Neural crest cell (in vitro differentiated cells): ENCODE data around the gene NT5E. TPM values are rescaled to one million over a fixed set of nuclear protein-coding genes. Genes with fewer than 3 reads are reported as not detected.

Source experiments
- DNase-seq: peaks from one replicate; pipeline ENCODE4 v3.0.0; 2021; ENCODE audit warnings: low read depth, mixed read lengths, low spot score
- H3K27ac Mint-ChIP-seq: one replicate; pipeline ENCODE4 v1.8.0; 2021; ENCODE audit warnings: mild to moderate bottlenecking, mixed read lengths; ENCODE audit not compliant: unreplicated experiment
- H3K27me3 Mint-ChIP-seq: 2 replicates; pipeline ENCODE4 v1.8.0; 2021; ENCODE audit warnings: low read depth, mild to moderate bottlenecking, mixed read lengths
- H3K36me3 Mint-ChIP-seq: 2 replicates; pipeline ENCODE4 v1.8.0; 2021; ENCODE audit warnings: low read depth, mild to moderate bottlenecking, mixed read lengths
- H3K4me1 Mint-ChIP-seq: 2 replicates; pipeline ENCODE4 v1.8.0; 2021; ENCODE audit warnings: mixed read lengths
- H3K4me3 Mint-ChIP-seq: one replicate; pipeline ENCODE4 v1.8.0; 2021; ENCODE audit warnings: mild to moderate bottlenecking, mixed read lengths
- H3K9me3 Mint-ChIP-seq: 2 replicates; pipeline ENCODE4 v1.8.0; 2021; ENCODE audit warnings: mixed read lengths
- CTCF ChIP-seq: fragments of 200-600 bp; sonication (generic); conservative IDR thresholded peaks from 2 replicates; pipeline ENCODE4 v1.5.0; 2021; ENCODE audit warnings: antibody characterized with exemption, mild to moderate bottlenecking
- total RNA-seq: library from RNA; stranded (reverse); gene quantifications from 2 replicates; pipeline ENCODE4 v1.2.1, GENCODE V29; 2021

NT5E gene
- total RNA-seq, 1 donor from 2014 or later: 0.28 TPM

DNA sequence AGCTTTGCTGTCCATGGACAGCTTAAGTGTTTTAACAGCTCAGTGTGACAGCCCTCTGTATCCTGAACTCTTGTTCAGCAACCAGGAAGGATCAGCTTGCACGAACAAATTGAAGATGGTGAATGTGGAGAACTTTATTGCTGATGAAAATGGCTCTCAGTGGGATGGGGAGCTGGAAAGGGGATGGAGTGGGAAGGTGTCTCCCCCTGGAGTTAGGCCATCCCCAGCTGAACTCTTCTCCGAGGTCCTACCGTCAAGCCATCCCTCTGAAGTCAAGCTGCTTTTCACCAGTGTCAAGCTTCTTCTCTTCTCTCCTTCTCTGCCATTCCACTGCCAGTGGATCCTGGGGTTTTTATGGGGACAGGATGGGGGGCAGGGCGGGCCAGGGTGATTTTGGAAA is 26.6 kb downstream of the NT5E start:
- H3K9me3 Mint-ChIP-seq: peaks cover 3% of the 10 kb centered on the region
- no peak for DNase-seq
- H3K4me3 Mint-ChIP-seq: no peak overlapping the region
- no peaks in the 10 kb centered on the region for H3K36me3 Mint-ChIP-seq
- TF ChIP-seq CTCF: no peak
- no peaks in the 10 kb centered on the region for H3K4me1 Mint-ChIP-seq
- no peak overlapping the region for H3K27ac Mint-ChIP-seq
- H3K27me3 Mint-ChIP-seq: peaks cover 4% of the 10 kb centered on the region

DNA sequence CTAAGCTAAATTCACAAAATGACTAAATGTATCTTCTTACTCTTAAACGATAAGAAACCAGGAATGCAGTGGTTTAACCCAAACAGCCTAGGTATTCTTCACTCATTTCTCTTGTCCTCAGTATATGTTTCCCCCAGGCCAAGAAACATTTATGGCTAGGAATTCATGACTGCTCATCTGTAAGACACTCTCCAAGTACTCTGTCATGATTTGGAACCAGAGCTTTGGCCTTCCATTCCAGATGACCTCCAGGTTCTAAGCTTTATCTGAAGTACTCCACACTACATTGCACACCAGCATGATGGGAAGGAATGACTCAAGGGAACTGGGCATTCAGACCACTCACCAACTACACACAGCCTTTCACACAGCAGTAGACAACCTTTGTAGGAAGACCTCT is 29.3 kb downstream of the NT5E start:
- H3K9me3 Mint-ChIP-seq: peaks cover 3% of the 10 kb centered on the region
- no peak overlapping the region for H3K4me3 Mint-ChIP-seq
- H3K27me3 Mint-ChIP-seq: peaks cover 4% of the 10 kb centered on the region
- H3K36me3 Mint-ChIP-seq: no peaks in the 10 kb centered on the region
- H3K27ac Mint-ChIP-seq: no peak overlapping the region
- H3K4me1 Mint-ChIP-seq: peaks cover 4% of the 10 kb centered on the region
- DNase-seq: no peak
- no peak for TF ChIP-seq CTCF

DNA sequence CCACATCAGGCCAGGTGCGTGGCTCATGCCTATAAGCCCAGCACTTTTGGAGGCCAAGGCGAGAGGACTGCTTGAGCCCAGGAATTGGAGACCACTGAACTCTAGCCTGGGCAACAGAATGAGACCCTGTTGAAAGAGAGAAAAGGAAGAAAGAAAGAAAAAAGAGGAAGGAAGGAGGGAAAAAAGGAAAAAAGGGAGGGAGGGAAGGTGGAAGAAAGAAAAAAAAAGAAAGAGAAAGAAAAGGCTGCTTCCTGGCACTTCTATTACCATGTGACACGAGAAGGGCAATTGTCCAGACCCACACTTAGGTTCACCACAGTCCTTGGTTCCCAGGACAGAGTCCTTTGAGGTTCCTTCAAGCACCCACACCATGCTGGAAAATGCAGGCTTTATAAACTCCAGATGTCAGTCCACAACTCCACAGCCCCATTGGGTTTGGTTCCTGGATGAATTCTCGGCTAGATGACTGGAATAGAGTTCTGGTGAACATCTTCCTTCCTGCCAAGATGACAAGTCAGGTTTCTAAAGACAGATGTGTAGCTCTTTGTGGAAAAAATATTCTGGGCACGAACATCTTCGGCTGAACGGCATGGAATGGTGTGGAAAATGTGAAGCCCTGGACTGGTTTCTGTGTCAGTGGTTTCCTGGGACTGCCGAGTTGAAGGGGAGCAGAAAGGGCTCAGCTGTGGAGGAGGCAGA is 32.5 kb downstream of the NT5E start:
- Mint-ChIP-seq H3K4me3 (no peak overlapping the region), H3K36me3 (no peaks in the 10 kb centered on the region), H3K27me3 (no peaks in the 10 kb centered on the region), H3K27ac (no peak overlapping the region), H3K9me3 (no peaks in the 10 kb centered on the region), H3K4me1 (peaks cover 4% of the 10 kb centered on the region)
- no peak for DNase-seq
- TF ChIP-seq CTCF: no peak

DNA sequence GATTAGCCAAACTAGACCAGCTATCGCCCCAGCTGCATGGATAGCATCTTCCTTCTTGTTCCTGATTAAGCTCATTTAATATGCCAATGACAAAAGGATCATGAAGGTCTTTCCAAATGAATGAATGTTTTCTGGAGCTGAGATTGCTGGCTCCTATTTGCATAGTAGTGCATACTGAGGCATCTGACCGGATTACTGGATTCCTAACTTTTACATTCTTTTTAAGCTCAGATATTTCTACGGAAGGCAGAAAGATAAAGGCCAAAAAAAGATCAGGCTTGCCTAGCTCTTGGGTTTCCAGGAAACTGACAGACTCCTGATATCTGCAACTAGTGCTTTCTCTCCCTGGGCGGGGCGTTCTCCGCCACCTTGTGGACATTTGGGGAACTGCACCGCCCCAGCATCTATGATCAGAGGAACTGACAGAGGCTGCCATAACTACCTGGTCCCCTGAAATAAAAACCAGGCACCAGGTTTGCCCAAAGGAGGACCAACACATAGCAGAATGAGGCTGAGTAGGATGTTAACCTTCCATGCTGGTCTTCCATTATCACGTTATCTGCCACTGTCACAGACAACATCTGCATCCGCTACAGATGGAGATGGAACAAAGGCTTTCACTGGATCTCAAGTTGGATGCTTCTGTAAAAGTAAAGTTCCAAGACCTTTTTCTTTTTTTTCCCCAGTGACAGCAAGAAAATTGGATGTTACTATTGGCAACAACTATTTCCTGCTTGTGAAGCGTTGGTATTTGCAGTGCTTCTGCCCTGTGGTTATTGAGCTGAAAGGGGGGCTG is 33.2 kb downstream of the NT5E start:
- Mint-ChIP-seq H3K27me3 (no peaks in the 10 kb centered on the region), H3K4me1 (peaks cover 4% of the 10 kb centered on the region), H3K4me3 (no peak overlapping the region), H3K36me3 (no peaks in the 10 kb centered on the region), H3K9me3 (no peaks in the 10 kb centered on the region), H3K27ac (no peak overlapping the region)
- peak; percentile 81 for DNase-seq
- peak; percentile 97 for TF ChIP-seq CTCF

GRCh38 chr6:85483846-85484245 is 34.0 kb downstream of the NT5E start:
- H3K27me3 Mint-ChIP-seq: no peaks in the 10 kb centered on the region
- H3K9me3 Mint-ChIP-seq: no peaks in the 10 kb centered on the region
- no peak overlapping the region for H3K4me3 Mint-ChIP-seq
- H3K4me1 Mint-ChIP-seq: peaks cover 4% of the 10 kb centered on the region
- no peak for DNase-seq
- H3K27ac Mint-ChIP-seq: no peak overlapping the region
- H3K36me3 Mint-ChIP-seq: no peaks in the 10 kb centered on the region
- no peak for TF ChIP-seq CTCF
